Chondrocyte (in vitro differentiated cells): ENCODE measurements around the gene ZIM2. TPM values are rescaled to one million over a fixed set of nuclear protein-coding genes. Genes with fewer than 3 reads are reported as not detected.

Source experiments
- DNase-seq: peaks from one replicate; pipeline ENCODE4 v3.0.0; 2021; ENCODE audit warnings: mixed read lengths, low spot score
- H3K27ac Mint-ChIP-seq: one replicate; pipeline ENCODE4 v1.8.0; 2021; ENCODE audit warnings: mild to moderate bottlenecking, moderate library complexity, mixed read lengths; ENCODE audit not compliant: unreplicated experiment
- H3K27me3 Mint-ChIP-seq: 2 replicates; pipeline ENCODE4 v1.8.0; 2021; ENCODE audit warnings: low read depth, mixed read lengths
- H3K36me3 Mint-ChIP-seq: 2 replicates; pipeline ENCODE4 v1.8.0; 2021; ENCODE audit warnings: low read depth, mixed read lengths
- H3K4me1 Mint-ChIP-seq: 2 replicates; pipeline ENCODE4 v1.8.0; 2021; ENCODE audit warnings: low read depth, mild to moderate bottlenecking, mixed read lengths
- H3K4me3 Mint-ChIP-seq: one replicate; pipeline ENCODE4 v1.8.0; 2021; ENCODE audit warnings: mild to moderate bottlenecking, moderate library complexity, mixed read lengths; ENCODE audit not compliant: unreplicated experiment
- H3K9me3 Mint-ChIP-seq: 2 replicates; pipeline ENCODE4 v1.8.0; 2021; ENCODE audit warnings: low read depth, mixed read lengths
- total RNA-seq: library from RNA; stranded (reverse); gene quantifications from 3 replicates; pipeline ENCODE4 v1.2.1, GENCODE V29; 2021
- TF ChIP-seq, protein P1 (sequence below): fragments of 200-600 bp; sonication (generic); IDR thresholded peaks from 2 replicates; pipeline ENCODE4 v1.5.0; 2021; ENCODE audit warnings: antibody characterized with exemption, mild to moderate bottlenecking, moderate library complexity

ZIM2 gene
- total RNA-seq, 1 donor from 2014 or later, result not detected

DNA sequence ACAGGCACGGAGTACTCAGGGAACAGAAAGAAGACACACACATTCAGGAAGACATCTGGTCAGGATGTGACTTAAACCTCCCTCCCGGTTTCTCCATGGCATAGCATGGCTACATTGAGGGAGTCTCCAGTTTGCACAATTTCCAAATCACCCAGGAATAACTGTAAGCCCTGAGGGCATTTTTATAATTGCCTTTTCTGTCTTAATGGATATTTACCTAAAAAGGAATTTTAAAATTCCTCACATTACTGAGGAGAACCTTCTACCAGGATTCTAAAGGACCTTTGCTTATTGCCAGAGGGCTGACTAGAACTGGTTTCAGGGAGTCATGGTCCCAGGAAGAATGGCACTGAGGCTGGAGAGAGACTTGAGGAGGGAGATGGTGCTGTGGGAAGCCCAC lies 21.4 kb downstream of the ZIM2 start:
- Mint-ChIP-seq H3K27me3 (no peaks in the 10 kb centered on the region), H3K36me3 (peaks cover 4% of the 10 kb centered on the region), H3K9me3 (peaks cover 87% of the 10 kb centered on the region), H3K4me3 (no peak overlapping the region), H3K4me1 (no peaks in the 10 kb centered on the region), H3K27ac (no peak overlapping the region)
- no peak for DNase-seq
- TF ChIP-seq, protein P1, sequence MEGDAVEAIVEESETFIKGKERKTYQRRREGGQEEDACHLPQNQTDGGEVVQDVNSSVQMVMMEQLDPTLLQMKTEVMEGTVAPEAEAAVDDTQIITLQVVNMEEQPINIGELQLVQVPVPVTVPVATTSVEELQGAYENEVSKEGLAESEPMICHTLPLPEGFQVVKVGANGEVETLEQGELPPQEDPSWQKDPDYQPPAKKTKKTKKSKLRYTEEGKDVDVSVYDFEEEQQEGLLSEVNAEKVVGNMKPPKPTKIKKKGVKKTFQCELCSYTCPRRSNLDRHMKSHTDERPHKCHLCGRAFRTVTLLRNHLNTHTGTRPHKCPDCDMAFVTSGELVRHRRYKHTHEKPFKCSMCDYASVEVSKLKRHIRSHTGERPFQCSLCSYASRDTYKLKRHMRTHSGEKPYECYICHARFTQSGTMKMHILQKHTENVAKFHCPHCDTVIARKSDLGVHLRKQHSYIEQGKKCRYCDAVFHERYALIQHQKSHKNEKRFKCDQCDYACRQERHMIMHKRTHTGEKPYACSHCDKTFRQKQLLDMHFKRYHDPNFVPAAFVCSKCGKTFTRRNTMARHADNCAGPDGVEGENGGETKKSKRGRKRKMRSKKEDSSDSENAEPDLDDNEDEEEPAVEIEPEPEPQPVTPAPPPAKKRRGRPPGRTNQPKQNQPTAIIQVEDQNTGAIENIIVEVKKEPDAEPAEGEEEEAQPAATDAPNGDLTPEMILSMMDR, result no peak

GRCh38 chr19:56814656-56815055 lies 25.9 kb downstream of the ZIM2 start:
- Mint-ChIP-seq H3K4me1 (no peaks in the 10 kb centered on the region), H3K4me3 (no peak overlapping the region), H3K27me3 (no peaks in the 10 kb centered on the region), H3K36me3 (peaks cover 4% of the 10 kb centered on the region), H3K9me3 (peaks cover 78% of the 10 kb centered on the region), H3K27ac (no peak overlapping the region)
- TF ChIP-seq, protein P1, result no peak
- DNase-seq, result no peak

DNA sequence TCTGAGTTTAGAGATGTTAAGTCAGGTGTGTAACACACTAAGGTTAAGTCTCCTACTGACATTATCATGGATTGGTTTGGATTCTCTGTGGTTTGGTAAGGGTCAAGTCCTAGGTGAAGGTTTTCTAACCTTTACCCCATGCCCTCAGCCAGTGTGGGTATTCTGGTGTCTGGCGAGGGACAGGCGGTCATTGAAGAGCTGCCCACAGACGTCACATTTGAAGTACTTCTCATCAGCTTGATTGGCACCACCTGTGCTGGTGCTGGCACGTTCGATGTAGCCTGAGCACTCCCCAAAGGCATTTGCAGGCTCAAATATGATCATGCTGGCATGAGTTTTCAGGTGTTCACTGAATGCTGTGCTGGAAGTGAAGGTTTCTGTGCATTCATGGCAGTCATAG lies 27.0 kb downstream of the ZIM2 start:
- no peaks in the 10 kb centered on the region for H3K4me1 Mint-ChIP-seq

DNA sequence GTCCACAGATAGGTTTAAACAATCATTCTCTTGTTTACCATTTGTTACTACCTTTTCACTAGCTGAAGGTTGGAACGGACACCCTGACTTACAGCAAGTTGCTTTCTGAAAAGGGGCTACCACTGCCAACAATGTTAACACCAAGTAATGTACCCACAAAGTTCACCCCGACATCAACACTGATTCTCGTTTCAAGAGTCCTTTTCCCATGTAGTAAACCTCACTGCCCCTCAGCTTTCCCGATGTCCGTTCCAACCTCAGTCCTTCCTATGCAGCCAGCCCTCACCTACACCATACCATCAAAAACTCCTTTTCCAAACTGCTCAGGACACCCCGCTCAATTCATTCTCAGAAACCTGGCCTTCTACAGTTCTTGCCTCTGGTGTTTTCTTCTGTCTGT lies 29.0 kb downstream of the ZIM2 start:
- H3K27ac Mint-ChIP-seq, result no peak overlapping the region
- H3K9me3 Mint-ChIP-seq, result peaks cover 79% of the 10 kb centered on the region
- H3K36me3 Mint-ChIP-seq, result no peaks in the 10 kb centered on the region
- no peaks in the 10 kb centered on the region for H3K4me1 Mint-ChIP-seq
- TF ChIP-seq, protein P1, result no peak
- H3K4me3 Mint-ChIP-seq, result no peak overlapping the region
- H3K27me3 Mint-ChIP-seq, result no peaks in the 10 kb centered on the region
- no peak for DNase-seq

More for the DNA sequence above, 27.0 kb downstream of the ZIM2 start:
- H3K4me3 Mint-ChIP-seq, result no peak overlapping the region
- no peak overlapping the region for H3K27ac Mint-ChIP-seq
- TF ChIP-seq, protein P1, result no peak
- H3K9me3 Mint-ChIP-seq, result peaks cover 79% of the 10 kb centered on the region
- H3K27me3 Mint-ChIP-seq, result no peaks in the 10 kb centered on the region
- DNase-seq, result no peak
- H3K36me3 Mint-ChIP-seq, result peaks cover 4% of the 10 kb centered on the region

DNA sequence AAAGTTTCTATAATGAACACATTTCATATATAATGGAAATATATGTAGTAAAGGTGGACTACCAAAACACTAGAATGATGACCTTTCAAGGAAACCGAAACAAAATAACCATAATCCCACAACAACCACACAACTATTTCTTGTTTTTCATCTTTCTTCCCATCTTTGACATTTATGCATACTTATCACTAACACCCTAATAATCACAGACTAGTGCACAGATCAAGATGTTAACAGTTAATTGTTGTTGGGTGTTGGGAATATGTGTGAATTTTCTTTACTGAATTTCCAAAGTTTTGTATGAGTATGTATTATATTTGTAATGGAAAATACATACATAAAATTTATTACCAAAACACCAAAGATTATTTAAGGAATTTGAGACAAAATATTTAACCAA lies 30.3 kb downstream of the ZIM2 start:
- Mint-ChIP-seq H3K4me3 (no peak overlapping the region), H3K27ac (no peak overlapping the region), H3K27me3 (no peaks in the 10 kb centered on the region), H3K4me1 (no peaks in the 10 kb centered on the region), H3K9me3 (peaks cover 78% of the 10 kb centered on the region), H3K36me3 (no peaks in the 10 kb centered on the region)
- DNase-seq, result no peak
- TF ChIP-seq, protein P1, result no peak
